ENCODE results near the gene SAA1. TPM values are rescaled to one million over a fixed set of nuclear protein-coding genes. Genes with fewer than 3 reads are reported as not detected.

Gene SAA1
- total and polyA plus RNA-seq, 5 donors from 2014 or later = not detected

GRCh38 chr11:18307461-18308139, 41.5 kb downstream of the SAA1 start:
- Histone ChIP-seq H3K36me3 (ENCODE audit: control insufficient read depth, insufficient read depth, low read length) (peaks cover 63% of the 10 kb centered on the region), H3K4me1 (ENCODE audit: control insufficient read depth, insufficient read depth, low read length, poor library complexity, severe bottlenecking) (no peaks in the 10 kb centered on the region), H3K27me3 (ENCODE audit: control insufficient read depth, insufficient read depth, low read length) (no peaks in the 10 kb centered on the region), H3K4me3 (ENCODE audit: low read depth, low read length) (no peak overlapping the region), H3K27ac (ENCODE audit: insufficient read depth, low read length, poor library complexity, severe bottlenecking) (no peak overlapping the region), H3K9me3 (ENCODE audit: control insufficient read depth in 2 of 2, low read length in 2 of 2) (no peaks in the 10 kb centered on the region)
- H3K36me3 Mint-ChIP-seq = peaks cover 59% of the 10 kb centered on the region
- DNase-seq (no peak), ATAC-seq (ENCODE audit: low read depth in 2 of 2) (no peak)
- no peak overlapping the region for H3K4me3 Mint-ChIP-seq
- peaks cover 0 to 5% (median 1%) of the 10 kb centered on the region in 4 donors for H3K4me1 Mint-ChIP-seq
- H3K9me3 Mint-ChIP-seq = no peaks in the 10 kb centered on the region
- H3K27me3 Mint-ChIP-seq = no peaks in the 10 kb centered on the region
- H3K27ac Mint-ChIP-seq = no peak overlapping the region

- no peak overlapping the region for H3K4me3 Mint-ChIP-seq
- no peak overlapping the region for H3K27ac ChIP-seq (ENCODE audit: insufficient read depth, low read length, poor library complexity, severe bottlenecking)
- DNase-seq (no peak), ATAC-seq (ENCODE audit: low read depth in 2 of 2) (no peak)
- peaks cover 0 to 5% (median 4%) of the 10 kb centered on the region in 4 donors for H3K4me1 Mint-ChIP-seq
- no peaks in the 10 kb centered on the region for H3K4me1 ChIP-seq (ENCODE audit: control insufficient read depth, insufficient read depth, low read length, poor library complexity, severe bottlenecking)
- H3K9me3 Mint-ChIP-seq = no peaks in the 10 kb centered on the region
- H3K27me3 ChIP-seq (ENCODE audit: control insufficient read depth, insufficient read depth, low read length) = no peaks in the 10 kb centered on the region
- peaks cover 55% of the 10 kb centered on the region for H3K36me3 Mint-ChIP-seq
- no peak overlapping the region for H3K4me3 ChIP-seq (ENCODE audit: low read depth, low read length)
- no peak overlapping the region for H3K27ac Mint-ChIP-seq
- H3K27me3 Mint-ChIP-seq = no peaks in the 10 kb centered on the region
- H3K36me3 ChIP-seq (ENCODE audit: control insufficient read depth, insufficient read depth, low read length) = peaks cover 61% of the 10 kb centered on the region
- no peaks in the 10 kb centered on the region for H3K9me3 ChIP-seq (ENCODE audit: control insufficient read depth in 2 of 2, low read length in 2 of 2)
Measured at GRCh38 chr11:18308242-18308641, 42.2 kb downstream of the SAA1 start.

DNA sequence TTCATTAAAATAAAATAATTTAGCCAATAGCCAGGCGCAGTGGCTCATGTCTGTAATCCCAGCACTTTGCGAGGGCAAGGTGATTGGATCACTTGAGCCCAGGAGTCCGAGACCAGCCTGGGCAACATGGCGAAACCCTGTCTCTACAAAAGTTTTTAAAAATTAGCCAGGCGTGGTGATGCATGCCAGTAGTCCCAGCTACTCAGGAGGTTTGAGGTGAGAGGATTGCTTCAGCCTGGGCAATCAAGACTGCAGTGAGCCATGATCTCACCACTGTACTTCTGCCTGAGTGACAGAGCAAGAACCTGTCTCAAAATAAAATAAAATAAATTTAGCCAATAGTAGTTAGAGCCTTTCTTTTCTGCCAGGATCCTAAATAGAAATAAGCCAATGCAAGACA, 43.6 kb downstream of the SAA1 start:
- no peak overlapping the region for H3K27ac Mint-ChIP-seq
- peaks cover 48% of the 10 kb centered on the region for H3K36me3 Mint-ChIP-seq
- peaks cover 56% of the 10 kb centered on the region for H3K36me3 ChIP-seq (ENCODE audit: control insufficient read depth, insufficient read depth, low read length)
- no peak for ATAC-seq (ENCODE audit: low read depth in 2 of 2)
- H3K4me3 ChIP-seq (ENCODE audit: low read depth, low read length) = no peak overlapping the region
- H3K9me3 Mint-ChIP-seq = no peaks in the 10 kb centered on the region
- H3K4me3 Mint-ChIP-seq = no peak overlapping the region
- no peaks in the 10 kb centered on the region for H3K9me3 ChIP-seq (ENCODE audit: control insufficient read depth in 2 of 2, low read length in 2 of 2)
- no peaks in the 10 kb centered on the region for H3K27me3 ChIP-seq (ENCODE audit: control insufficient read depth, insufficient read depth, low read length)
- H3K27me3 Mint-ChIP-seq = no peaks in the 10 kb centered on the region
- no peaks in the 10 kb centered on the region for H3K4me1 ChIP-seq (ENCODE audit: control insufficient read depth, insufficient read depth, low read length, poor library complexity, severe bottlenecking)
- H3K4me1 Mint-ChIP-seq = peaks cover 2 to 5% (median 4%) of the 10 kb centered on the region in 4 donors
- no peak overlapping the region for H3K27ac ChIP-seq (ENCODE audit: insufficient read depth, low read length, poor library complexity, severe bottlenecking)
- no peak for DNase-seq

DNA sequence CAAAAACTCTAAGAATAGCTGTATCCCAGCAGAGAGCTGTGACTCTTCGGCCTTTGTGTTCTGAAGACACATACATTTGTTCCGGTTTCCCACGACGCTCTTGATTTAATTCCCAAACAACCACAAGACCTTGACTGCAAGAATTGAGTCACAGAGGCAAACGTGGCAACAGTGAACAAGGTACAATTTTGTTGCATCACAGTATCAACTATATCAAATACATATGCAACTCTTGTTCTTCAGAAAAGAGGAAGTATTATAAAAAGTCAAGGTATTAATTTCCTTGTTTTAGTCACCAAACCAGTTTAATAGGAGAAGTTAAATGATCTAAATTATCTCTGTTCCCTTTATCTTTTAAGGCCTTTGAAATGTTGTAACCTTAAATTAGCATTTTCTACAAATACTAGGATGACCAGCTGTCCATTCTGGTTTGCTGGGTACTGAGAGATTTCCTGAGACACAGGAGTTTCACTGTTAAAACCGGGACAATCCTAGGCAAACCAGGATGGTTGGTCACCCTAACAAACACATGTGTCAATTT, 44.8 kb downstream of the SAA1 start:
- Histone ChIP-seq H3K27ac (ENCODE audit: insufficient read depth, low read length, poor library complexity, severe bottlenecking) (no peak overlapping the region), H3K27me3 (ENCODE audit: control insufficient read depth, insufficient read depth, low read length) (no peaks in the 10 kb centered on the region), H3K4me1 (ENCODE audit: control insufficient read depth, insufficient read depth, low read length, poor library complexity, severe bottlenecking) (no peaks in the 10 kb centered on the region), H3K9me3 (ENCODE audit: control insufficient read depth in 2 of 2, low read length in 2 of 2) (no peaks in the 10 kb centered on the region), H3K4me3 (ENCODE audit: low read depth, low read length) (no peak overlapping the region), H3K36me3 (ENCODE audit: control insufficient read depth, insufficient read depth, low read length) (peaks cover 53% of the 10 kb centered on the region)
- peaks cover 3 to 10% (median 9%) of the 10 kb centered on the region in 4 donors for H3K4me1 Mint-ChIP-seq
- no peak overlapping the region for H3K27ac Mint-ChIP-seq
- H3K9me3 Mint-ChIP-seq = no peaks in the 10 kb centered on the region
- no peaks in the 10 kb centered on the region for H3K27me3 Mint-ChIP-seq
- no peak for ATAC-seq (ENCODE audit: low read depth in 2 of 2)
- no peak overlapping the region for H3K4me3 Mint-ChIP-seq
- DNase-seq = no peak
- H3K36me3 Mint-ChIP-seq = peaks cover 44% of the 10 kb centered on the region

GRCh38 chr11:18312012-18312411, 45.9 kb downstream of the SAA1 start:
- Histone ChIP-seq H3K4me3 (ENCODE audit: low read depth, low read length) (no peak overlapping the region), H3K9me3 (ENCODE audit: control insufficient read depth in 2 of 2, low read length in 2 of 2) (no peaks in the 10 kb centered on the region), H3K27ac (ENCODE audit: insufficient read depth, low read length, poor library complexity, severe bottlenecking) (no peak overlapping the region), H3K4me1 (ENCODE audit: control insufficient read depth, insufficient read depth, low read length, poor library complexity, severe bottlenecking) (no peaks in the 10 kb centered on the region), H3K27me3 (ENCODE audit: control insufficient read depth, insufficient read depth, low read length) (no peaks in the 10 kb centered on the region), H3K36me3 (ENCODE audit: control insufficient read depth, insufficient read depth, low read length) (peaks cover 46% of the 10 kb centered on the region)
- peaks cover 34% of the 10 kb centered on the region for H3K36me3 Mint-ChIP-seq
- H3K27ac Mint-ChIP-seq = no peak overlapping the region
- ATAC-seq (ENCODE audit: low read depth in 2 of 2) = no peak
- no peak for DNase-seq
- no peaks in the 10 kb centered on the region for H3K27me3 Mint-ChIP-seq
- H3K4me3 Mint-ChIP-seq = no peak overlapping the region
- peaks cover 3 to 10% (median 8%) of the 10 kb centered on the region in 4 donors for H3K4me1 Mint-ChIP-seq
- H3K9me3 Mint-ChIP-seq = no peaks in the 10 kb centered on the region

- DNase-seq (no peak), ATAC-seq (ENCODE audit: low read depth in 2 of 2) (no peak)
- Histone ChIP-seq H3K27ac (ENCODE audit: insufficient read depth, low read length, poor library complexity, severe bottlenecking) (no peak overlapping the region), H3K9me3 (ENCODE audit: control insufficient read depth in 2 of 2, low read length in 2 of 2) (no peaks in the 10 kb centered on the region), H3K4me1 (ENCODE audit: control insufficient read depth, insufficient read depth, low read length, poor library complexity, severe bottlenecking) (no peaks in the 10 kb centered on the region), H3K27me3 (ENCODE audit: control insufficient read depth, insufficient read depth, low read length) (no peaks in the 10 kb centered on the region), H3K4me3 (ENCODE audit: low read depth, low read length) (no peak overlapping the region), H3K36me3 (ENCODE audit: control insufficient read depth, insufficient read depth, low read length) (peaks cover 41% of the 10 kb centered on the region)
- Mint-ChIP-seq H3K36me3 (peaks cover 33% of the 10 kb centered on the region), H3K27ac (peak overlapping the region in 1 of 3 donors; percentile 4), H3K9me3 (no peaks in the 10 kb centered on the region), H3K4me3 (no peak overlapping the region), H3K27me3 (no peaks in the 10 kb centered on the region), H3K4me1 (peaks cover 7 to 11% (median 9%) of the 10 kb centered on the region in 4 donors)
Measured at GRCh38 chr11:18312663-18313420, 46.8 kb downstream of the SAA1 start.

GRCh38 chr11:18313965-18314763, 48.1 kb downstream of the SAA1 start:
- H3K9me3 ChIP-seq (ENCODE audit: control insufficient read depth in 2 of 2, low read length in 2 of 2) = no peaks in the 10 kb centered on the region
- no peak overlapping the region for H3K4me3 ChIP-seq (ENCODE audit: low read depth, low read length)
- Mint-ChIP-seq H3K27me3 (no peaks in the 10 kb centered on the region), H3K36me3 (peaks cover 20% of the 10 kb centered on the region), H3K4me3 (no peak overlapping the region), H3K4me1 (peaks cover 19 to 23% (median 21%) of the 10 kb centered on the region in 4 donors), H3K27ac (no peak overlapping the region), H3K9me3 (no peaks in the 10 kb centered on the region)
- H3K4me1 ChIP-seq (ENCODE audit: control insufficient read depth, insufficient read depth, low read length, poor library complexity, severe bottlenecking) = no peaks in the 10 kb centered on the region
- H3K27me3 ChIP-seq (ENCODE audit: control insufficient read depth, insufficient read depth, low read length) = no peaks in the 10 kb centered on the region
- DNase-seq (no peak), ATAC-seq (ENCODE audit: low read depth in 2 of 2) (no peak)
- H3K27ac ChIP-seq (ENCODE audit: insufficient read depth, low read length, poor library complexity, severe bottlenecking) = no peak overlapping the region
- H3K36me3 ChIP-seq (ENCODE audit: control insufficient read depth, insufficient read depth, low read length) = peaks cover 29% of the 10 kb centered on the region
